ENCODE results near the gene PLS1.
"Not testable (repeated sequence)": the region's sequence is repeated elsewhere in the genome, so short reads cannot be mapped to it uniquely, and the experiment has no call there.

Gene PLS1, protein sequence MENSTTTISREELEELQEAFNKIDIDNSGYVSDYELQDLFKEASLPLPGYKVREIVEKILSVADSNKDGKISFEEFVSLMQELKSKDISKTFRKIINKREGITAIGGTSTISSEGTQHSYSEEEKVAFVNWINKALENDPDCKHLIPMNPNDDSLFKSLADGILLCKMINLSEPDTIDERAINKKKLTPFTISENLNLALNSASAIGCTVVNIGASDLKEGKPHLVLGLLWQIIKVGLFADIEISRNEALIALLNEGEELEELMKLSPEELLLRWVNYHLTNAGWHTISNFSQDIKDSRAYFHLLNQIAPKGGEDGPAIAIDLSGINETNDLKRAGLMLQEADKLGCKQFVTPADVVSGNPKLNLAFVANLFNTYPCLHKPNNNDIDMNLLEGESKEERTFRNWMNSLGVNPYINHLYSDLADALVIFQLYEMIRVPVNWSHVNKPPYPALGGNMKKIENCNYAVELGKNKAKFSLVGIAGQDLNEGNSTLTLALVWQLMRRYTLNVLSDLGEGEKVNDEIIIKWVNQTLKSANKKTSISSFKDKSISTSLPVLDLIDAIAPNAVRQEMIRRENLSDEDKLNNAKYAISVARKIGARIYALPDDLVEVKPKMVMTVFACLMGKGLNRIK

DNA sequence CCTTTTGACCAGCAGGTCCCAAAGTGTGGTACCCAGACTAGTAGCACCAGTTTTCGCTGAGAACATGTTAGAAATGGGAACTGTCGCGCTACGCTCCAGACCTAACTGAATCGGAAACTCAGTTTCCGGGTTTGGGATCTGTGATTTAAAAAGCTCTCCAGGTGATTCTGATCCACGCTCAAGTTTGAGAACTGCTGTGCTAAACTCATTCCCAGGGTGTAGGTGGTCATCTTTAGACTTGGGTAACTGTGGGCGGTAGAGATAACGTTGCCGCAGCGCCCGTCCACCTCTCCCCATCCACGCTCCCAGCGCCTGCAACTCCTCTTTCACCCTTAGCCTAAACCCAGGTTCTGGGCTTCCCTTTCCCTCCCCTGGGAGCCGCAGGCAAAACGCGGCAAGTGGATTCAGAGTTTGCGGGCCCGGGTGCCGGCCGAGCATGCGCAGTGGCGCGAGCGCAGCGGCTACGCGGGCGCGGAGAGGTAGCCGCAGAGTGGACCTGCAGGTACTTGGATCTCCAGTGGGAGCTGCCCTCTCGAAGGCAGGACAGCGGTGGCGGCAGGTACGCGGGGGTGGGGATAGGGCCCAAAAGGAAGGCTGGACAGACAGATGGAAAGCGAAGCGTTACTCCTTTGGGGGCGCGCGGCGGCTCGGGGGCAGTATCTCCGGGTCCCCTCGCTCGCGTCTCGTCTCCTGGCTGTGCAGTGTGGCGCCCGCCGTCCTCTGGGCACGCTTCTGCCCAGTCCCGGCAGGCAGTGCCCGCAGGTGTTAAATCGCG lies at the start of gene PLS1:
TSS of gene PLS1 (plus strand) at position 443 of the 775 bp plus-strand sequence. CDS start 67,845 bp downstream, outside the sequence.
- peak; percentile 85 to 88 for DNase-seq

DNA sequence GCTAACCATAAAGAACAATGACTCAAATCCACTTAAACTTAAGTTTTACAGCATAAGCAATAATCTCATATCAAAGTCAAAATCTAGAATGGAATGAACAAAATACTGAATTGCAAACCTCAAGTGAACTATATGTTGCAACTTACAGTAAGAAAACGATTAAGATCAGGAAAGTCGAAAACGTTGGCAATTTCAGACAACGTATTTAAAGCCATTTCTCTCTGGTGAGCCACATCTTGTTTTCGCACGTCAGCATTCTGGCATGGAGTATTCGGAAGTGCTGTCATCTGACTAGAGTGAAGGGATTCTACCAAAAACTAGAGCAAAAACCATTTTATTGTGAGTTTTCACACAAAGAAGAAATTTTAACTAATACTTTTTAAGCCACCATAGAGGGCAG lies 46.2 kb upstream of the PLS1 start:
- no peak for DNase-seq

DNA sequence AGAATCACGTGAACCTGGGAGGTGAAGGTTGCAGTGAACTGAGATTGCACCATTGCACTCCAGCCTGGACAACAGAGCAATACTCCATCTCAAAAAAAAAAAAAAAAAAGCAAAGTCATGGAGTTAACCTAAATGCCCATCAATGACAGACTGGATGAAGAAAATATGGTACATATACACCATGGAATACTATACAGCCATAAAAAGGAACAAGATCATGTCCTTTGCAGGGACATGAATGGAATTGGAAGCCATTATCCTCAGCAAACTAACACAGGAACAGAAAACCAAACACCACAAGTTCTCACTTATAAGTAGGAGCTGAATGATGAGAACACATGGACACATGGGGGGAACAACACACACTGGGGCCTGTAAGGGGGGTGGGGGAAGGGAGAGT lies 43.6 kb upstream of the PLS1 start:
- not testable (repeated sequence) for DNase-seq

DNA sequence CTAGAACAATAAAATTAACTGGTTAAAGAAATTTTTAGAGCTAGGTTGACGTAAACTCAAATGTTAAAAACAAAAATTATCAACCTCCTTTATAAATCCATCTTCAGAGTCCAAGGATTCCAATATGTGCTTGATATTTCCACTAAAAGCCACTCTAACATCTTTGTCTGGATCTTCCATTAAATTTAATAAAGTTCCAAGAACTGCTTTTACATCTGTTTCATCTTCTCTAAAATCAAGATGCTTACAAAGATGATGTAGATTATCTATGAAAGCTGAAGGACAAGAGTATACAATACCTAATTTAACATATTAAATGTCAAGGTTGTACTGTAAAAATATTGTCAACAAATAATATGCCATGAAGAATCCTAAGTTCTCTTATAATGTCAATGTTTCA lies 42.5 kb upstream of the PLS1 start:
- no peak for DNase-seq

DNA sequence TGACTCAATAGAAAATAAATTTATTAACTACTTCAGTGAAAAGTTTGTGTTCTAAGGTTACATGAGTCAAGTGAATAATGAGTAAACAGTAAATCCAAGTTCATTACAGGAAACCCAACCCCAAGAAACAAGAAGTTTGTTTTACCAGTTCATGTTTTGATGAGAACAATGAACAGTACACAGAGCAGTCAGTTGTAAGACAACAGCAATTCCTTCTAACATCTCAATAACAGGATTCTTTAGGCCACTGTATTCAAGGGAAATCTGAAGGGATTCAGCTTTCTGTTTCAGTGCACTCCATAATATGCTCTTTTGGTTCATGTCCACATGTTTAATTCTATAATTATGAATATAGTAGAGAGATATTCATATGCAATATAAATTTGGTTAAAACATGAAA lies 36.1 kb upstream of the PLS1 start:
- DNase-seq: no peak

DNA sequence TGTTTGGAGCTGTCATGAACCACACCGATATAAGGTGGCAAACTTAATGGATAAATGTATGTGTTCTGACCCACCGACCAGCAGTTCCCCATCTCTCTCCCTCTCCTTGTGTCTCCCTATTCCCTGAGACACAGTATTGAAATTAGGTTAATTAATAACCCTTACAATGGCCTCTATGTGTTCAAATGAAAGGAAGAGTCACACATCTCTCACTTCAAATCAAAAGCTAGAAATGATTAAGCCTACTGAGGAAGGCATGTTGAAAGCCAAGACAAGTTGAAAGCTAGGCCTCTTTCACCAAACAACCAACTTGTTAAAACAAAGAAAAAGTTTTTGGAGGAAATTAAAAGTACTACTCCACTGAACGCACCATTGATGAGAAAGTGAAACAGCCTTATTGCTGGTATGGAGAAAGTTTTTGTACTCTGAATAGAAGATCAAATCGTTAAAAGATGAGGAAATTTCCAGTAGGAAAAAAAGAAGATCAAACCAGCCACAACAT lies 32.6 kb upstream of the PLS1 start:
- no peak for DNase-seq

DNA sequence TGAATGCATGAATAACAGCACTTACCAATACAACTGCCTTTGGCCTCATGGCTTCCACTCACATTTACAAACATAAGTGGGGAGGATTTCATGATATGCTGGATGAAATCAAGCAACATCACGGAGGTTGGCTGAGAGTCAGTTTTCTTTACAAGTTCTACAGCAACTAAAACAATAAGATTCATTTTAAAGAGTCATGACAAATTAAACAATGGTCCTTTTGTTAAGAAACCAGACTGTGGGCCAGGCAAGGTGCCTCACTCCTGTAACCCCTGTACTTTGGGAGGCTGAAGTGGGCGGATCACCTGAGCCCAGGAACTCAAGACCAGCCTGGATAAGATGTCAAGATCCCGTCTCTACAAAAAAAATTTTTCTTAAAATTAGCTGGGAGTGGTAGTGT lies 30.1 kb upstream of the PLS1 start:
- no peak for DNase-seq

DNA sequence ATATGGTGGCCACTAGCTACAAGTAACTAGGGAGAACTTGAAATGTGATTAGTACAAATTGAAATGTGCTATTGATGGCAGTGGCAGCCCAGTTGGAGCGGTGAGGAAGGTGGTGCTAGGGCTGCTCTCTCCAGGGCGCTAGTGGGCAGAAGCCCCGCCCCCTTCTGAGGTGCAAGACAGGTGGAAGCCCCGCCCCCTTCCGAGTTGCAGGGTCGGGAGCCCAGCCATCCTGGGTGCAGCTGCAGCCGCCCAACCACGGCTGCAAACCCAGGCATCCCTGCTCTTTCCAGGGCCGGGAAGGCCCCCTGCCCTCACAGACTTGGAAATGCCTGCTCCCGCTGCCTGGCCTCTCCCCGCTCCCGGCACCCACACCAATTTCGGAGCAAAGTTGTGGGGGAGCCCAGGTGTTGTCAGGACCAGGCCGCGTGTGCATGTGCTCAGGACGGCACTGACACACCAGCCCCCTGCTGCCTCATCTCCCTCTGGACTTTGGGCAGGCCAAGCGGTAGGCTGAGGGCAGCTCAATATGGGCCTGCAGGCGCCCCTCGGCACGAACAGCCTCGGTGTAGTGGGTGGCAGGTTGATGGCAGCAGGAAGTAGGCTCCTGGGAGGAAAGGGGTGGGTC lies 27.7 kb upstream of the PLS1 start:
- DNase-seq: no peak

DNA sequence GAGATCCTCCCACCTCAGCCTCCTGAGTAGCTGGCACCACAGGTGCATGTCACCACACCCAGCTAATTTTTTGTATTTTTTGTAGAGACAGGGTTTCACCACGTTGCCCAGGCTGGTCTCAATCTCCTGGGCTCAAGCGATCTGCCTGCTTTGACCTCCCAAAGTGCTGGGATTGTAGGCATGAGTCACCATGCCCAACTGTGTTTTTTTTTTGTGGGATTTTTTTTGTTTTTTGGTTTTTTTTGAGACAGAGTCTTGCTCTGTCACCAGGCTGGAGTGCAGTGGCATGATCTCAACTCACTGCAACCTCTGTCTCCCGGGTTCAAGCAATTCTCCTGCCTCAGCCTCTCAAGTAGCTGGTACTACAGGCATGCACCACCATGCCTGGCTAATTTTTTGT lies 26.8 kb upstream of the PLS1 start:
- not testable (repeated sequence) for DNase-seq

DNA sequence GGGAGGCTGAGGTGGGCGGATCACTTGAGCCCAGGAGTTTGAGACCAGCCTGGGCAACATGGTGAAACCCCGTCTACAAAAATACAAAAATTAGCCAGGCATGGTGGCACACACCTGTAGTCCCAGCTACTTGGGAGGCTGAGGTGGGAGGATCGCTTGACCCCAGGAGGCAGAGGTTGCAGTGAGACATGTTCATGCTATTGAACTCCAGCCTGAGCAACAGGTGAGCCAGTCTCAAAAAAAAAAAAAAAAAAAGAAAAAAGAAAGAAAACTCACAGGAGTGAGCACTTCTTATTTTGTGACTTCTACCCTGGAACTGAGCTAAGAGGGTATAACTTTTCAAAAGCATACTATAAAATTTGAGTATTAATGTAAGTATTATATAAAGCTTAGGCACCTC lies 22.0 kb upstream of the PLS1 start:
- not testable (repeated sequence) for DNase-seq

DNA sequence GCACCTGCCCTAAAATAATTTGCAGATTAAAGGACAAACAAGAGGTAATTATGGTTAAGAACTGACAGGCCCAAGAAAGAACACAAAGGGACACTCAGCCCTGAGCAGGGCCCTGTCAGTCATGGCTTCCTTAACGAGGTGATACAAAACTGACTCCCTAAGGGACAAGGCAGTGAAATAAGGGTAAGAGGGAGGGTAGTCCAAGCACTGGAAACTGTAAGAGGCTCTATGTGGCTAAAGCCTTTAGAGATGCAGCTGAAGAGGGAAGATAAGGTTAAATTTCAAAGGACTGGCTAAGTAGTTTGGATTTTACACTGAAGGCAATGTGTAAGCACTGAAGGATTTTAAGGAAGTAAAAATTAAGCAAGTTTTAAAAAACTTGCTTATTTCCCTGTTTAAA lies 21.5 kb upstream of the PLS1 start:
- DNase-seq: no peak

DNA sequence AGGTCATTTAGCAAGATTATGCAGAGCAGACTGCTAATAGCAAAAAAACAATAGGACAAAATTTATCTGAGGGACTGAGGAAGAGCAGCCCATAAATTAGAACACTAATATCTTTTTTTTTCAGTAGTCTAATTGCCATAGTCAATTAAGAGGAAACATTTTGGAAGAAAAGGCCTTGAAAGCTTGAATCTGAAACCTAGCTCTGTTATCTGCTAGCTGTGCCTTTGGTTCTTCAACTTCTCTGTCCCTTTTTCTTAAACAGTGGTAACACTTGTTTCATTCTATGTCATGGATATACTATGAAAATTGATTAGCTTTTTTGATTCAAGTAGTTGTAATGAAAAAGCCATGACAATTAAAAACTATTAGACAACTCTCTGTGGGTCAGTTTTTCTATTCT lies 19.4 kb upstream of the PLS1 start:
- DNase-seq: no peak

DNA sequence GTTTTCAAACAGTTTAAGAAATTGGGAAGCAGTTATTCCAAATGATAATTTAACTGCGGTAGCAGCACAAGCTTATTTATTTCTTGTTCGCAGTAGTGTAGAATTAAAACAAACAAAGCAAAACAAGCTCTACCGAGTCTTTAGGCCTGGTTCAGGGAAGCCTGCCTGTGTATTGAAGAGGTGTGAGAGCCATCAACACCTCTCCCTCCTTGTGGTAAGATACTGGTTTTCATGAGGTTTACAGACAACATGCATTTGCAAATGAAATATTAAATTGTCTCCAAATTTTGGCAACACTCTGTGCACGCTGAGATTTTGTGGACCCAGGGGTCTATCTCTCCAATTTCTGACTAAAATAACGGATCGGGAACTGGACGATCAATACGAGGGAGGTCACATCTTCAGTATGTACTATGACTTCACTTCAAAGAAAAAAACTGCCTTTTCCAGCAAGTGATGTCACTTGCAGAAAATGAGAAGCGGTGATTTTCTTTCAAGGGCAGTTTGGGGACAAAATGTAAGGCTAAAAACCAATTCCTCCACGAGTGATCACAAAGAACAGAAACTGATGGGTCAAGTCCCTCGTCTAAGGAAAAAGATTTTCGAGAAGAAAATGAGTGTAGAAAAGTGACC lies 18.4 kb upstream of the PLS1 start:
- no peak for DNase-seq

DNA sequence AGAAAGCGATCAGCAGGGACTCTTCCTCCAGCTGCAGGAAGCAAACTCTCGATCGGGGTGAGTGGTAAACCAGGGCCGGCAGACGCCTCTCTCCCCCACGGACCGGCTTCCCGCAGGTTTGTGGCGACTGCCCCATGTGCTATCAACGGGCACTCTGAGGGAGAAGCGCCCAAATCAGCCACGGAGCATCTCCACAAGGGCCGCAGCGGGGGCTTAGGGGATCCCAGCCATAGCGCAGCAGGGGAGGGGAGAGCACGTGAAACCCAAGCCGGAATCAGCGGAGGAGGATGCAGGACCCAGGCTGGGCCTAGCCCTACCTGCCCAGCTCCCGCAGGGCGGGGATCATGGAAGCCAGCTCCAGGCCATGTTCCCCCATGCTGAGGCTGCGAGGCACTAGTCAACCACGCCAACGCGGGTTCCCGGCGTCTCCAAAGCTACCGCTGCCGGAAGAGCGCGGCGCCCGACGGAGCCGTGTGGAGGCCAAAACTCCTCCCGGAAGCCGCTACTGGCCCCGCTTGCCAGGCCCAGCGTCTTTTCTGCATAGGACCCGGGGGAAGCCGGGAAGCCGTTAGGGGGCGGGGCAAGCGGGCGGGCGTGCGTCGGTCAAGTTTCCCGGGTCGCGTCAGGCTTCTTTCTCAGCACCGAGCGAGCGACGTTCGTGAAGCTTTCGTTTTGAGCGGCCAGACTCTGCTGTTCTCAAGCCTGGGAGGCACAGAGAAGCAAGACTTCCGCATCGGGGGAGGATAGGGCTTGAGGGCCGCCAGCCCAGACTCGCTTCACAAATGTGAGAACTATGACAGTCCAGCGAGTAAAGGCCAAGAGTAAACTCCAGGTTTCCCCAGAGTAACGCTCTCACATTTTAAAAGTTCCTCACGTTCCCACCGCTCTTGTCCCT lies 17.6 kb upstream of the PLS1 start, which contains the start of gene ATR:
TSS of gene ATR (minus strand) at position 405 of the 895 bp plus-strand sequence. CDS start at position 376, 29 bp downstream.
- peak; percentile 98 for DNase-seq

DNA sequence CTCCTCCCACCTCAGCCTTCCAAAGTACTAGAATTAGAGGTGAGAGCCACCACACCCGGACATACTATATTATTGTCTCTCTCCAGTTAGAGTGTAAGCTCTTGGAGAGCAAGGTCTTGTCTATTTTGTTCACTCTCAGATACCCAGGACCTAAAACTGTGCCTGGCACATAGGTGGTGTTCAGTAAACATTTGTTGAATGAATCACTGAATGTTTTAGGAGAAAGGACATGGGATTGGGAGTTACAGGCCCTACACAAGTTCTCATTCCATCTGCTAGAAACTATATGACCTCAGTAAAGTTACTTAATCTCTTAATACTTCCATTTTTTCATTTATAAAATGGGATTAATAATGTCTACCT lies 16.2 kb upstream of the PLS1 start:
- DNase-seq: no peak

DNA sequence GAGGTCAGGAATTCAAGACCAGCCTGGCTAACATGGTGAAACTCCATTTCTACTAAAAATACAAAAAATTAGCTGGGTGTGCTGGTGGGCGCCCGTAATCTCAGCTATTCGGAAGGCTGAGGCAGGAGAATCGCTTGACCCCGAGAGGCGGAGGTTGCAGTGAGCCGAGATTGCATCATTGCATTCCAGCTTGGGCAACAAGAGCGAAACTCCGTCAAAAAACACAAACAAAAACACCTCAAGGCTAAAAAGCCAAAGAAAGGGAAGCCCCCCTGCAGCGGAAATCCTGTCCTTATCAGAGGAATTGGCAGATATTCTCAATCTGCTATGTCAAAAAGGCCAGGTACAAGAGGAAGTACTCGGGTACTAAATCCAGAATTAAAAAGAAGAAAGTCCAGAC lies 15.1 kb upstream of the PLS1 start:
- not testable (repeated sequence) for DNase-seq

DNA sequence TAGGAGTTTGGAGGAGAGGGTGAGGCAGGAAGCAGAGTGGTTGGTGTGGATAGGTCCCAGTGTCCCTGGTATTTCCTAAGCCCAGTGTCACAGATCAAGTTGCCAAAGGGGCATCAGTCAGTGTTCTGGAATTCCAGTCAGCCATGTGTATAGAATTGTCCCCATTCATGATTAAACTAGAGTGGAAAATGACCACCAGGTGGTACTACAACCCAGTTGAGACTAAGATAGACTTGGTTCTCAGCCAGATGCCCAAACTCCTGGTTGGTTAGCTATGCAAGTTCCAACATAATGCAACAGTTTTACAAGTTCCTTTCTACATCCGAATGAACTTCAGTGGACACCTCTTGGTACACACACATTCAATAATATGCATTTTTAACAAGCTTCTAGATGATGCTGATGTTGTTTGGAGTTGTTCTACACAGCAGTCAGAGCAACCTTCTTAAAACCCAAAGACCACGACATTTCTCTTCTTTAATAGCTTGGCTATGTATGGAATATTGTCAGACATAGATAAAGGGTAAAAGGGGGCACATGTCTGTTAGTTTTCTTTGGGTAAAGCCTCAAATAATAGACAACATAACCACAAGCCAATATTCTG lies 9.3 kb upstream of the PLS1 start:
- DNase-seq: no peak

DNA sequence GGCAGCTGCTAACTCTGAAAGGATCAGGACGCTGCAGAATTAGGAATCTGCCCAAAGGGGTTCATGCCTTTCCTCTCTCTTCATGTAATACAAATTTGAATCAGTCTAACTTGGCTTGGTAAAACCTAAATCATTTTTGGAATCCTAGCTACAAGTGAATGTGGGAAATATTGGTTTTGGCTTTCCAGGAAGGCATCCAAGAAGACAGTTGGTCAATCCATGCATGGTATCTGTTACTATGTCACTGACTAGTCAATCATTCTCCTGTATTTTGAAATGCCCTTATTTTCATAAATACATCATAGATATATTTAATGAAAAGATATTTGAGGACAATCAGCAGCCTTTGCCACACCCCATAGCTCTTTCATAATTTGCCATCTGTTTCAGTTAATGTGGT lies 7.5 kb upstream of the PLS1 start:
- no peak for DNase-seq

DNA sequence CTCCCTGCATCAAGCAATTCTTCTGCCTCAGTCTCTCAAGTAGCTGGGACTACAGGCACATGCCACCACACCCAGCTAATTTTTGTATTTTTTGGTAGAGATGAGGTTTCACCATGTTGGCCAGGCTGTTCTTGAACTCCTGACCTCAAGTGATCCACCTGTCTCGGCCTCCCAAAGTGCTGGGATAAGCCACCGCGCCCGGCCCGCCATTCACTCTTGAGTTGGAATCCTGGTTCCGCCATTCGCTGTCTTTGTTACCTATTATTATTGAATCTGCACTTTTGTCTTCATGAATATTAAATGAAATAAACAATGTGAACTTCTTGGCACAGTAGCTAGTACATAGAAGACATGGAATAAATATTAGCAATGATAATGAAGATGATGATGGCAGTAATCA lies 3.9 kb upstream of the PLS1 start:
- not testable (repeated sequence) for DNase-seq

DNA sequence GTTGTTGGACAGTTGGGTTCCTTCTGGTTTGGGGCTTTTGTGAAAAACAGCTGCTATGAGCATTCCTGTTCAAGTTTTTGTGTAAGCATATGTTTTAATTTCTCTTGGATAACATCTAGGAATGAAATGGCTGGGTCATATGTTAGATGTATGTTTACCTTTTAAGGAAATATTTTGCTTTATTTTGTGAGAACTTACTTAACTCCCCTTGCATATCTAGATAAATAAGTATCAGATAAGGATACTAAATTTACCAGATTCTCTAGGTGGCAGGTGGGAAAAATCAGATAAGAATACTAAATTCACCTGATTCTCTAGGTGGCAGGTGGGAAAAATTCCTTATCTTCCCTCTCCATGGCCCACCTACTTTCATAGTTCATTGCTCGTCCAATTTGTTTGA lies 1.1 kb upstream of the PLS1 start:
- no peak for DNase-seq

DNA sequence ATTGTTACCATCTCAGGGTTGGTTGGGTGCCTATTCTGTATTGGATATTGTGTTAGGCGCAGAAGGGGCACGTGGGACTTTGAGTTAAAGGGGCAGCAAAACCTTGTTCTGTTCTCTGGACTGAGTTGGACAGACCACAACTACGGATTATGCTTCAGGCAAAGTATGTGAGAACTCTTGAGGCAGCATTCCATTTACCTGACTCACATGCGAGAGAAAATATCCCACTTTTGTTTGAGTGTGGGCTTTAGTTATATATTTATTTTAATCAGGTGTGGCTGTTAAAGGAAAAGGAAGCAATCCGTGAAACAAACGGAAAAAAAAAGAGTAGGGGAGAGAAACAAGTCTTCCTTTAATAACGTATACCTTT lies 627 bp upstream of the PLS1 start:
- no peak for DNase-seq

Measured in activated CD4-positive, alpha-beta T cell treated with anti-CD3 and anti-CD28 coated beads, Interleukin-2, amount 50 U/mL, for 48 hours (primary cell).